Measurements from ENCODE around the gene CNTN5.

CNTN5 gene

GRCh38 chr11:100133114-100133513, 1112.4 kb downstream of the CNTN5 start:
- no peak for TF ChIP-seq ZBTB7A (IDR thresholded peaks at IDR 0.05; ENCODE audit: low read depth)
- TF ChIP-seq EGR1 (IDR thresholded peaks at IDR 0.05), result no peak
- no peak for TF ChIP-seq TAF1 (IDR thresholded peaks at IDR 0.05; ENCODE audit: low read depth)
- TF ChIP-seq NFIC (IDR thresholded peaks at IDR 0.05), result no peak
- TF ChIP-seq YY1 (IDR thresholded peaks at IDR 0.05; ENCODE audit: low read depth), result no peak
- TF ChIP-seq TCF12 (IDR thresholded peaks at IDR 0.05; ENCODE audit: low read depth), result no peak
- TF ChIP-seq USF1 (IDR thresholded peaks at IDR 0.05), result no peak
- TF ChIP-seq, protein P1, sequence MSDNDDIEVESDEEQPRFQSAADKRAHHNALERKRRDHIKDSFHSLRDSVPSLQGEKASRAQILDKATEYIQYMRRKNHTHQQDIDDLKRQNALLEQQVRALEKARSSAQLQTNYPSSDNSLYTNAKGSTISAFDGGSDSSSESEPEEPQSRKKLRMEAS (IDR thresholded peaks at IDR 0.05), result no peak
- TF ChIP-seq CEBPB (IDR thresholded peaks at IDR 0.05), result no peak
- no peak for TF ChIP-seq REST (IDR thresholded peaks at IDR 0.05; ENCODE audit: low read depth)
- no peak for TF ChIP-seq FOXM1 (IDR thresholded peaks at IDR 0.05; ENCODE audit: borderline replicate concordance, low read depth)
- no peak for TF ChIP-seq RAD21 (IDR thresholded peaks at IDR 0.05; ENCODE audit: low read depth)
- TF ChIP-seq CREB1 (IDR thresholded peaks at IDR 0.05; ENCODE audit: low read depth), result no peak
- TF ChIP-seq EP300 (IDR thresholded peaks at IDR 0.05; ENCODE audit: borderline replicate concordance), result no peak

GRCh38 chr11:100141201-100141600, 1120.5 kb downstream of the CNTN5 start:
- TF ChIP-seq FOXM1 (IDR thresholded peaks at IDR 0.05; ENCODE audit: borderline replicate concordance, low read depth), result no peak
- TF ChIP-seq EGR1 (IDR thresholded peaks at IDR 0.05), result no peak
- TF ChIP-seq TEAD4 (IDR thresholded peaks at IDR 0.05), result no peak
- TF ChIP-seq NFIC (IDR thresholded peaks at IDR 0.05), result no peak
- no peak for TF ChIP-seq USF1 (IDR thresholded peaks at IDR 0.05)
- no peak for TF ChIP-seq CEBPB (IDR thresholded peaks at IDR 0.05)
- no peak for TF ChIP-seq TAF1 (IDR thresholded peaks at IDR 0.05; ENCODE audit: low read depth)
- TF ChIP-seq REST (IDR thresholded peaks at IDR 0.05; ENCODE audit: low read depth), result no peak
- no peak for TF ChIP-seq TCF12 (IDR thresholded peaks at IDR 0.05; ENCODE audit: low read depth)
- TF ChIP-seq ZBTB7A (IDR thresholded peaks at IDR 0.05; ENCODE audit: low read depth), result no peak
- TF ChIP-seq EP300 (IDR thresholded peaks at IDR 0.05; ENCODE audit: borderline replicate concordance), result no peak

GRCh38 chr11:100151944-100152343, 1131.2 kb downstream of the CNTN5 start:
- TF ChIP-seq YY1 (IDR thresholded peaks at IDR 0.05; ENCODE audit: low read depth), result no peak
- TF ChIP-seq NFIC (IDR thresholded peaks at IDR 0.05), result no peak
- TF ChIP-seq CEBPB (IDR thresholded peaks at IDR 0.05), result no peak
- TF ChIP-seq, protein P1 (IDR thresholded peaks at IDR 0.05), result no peak
- TF ChIP-seq TCF12 (IDR thresholded peaks at IDR 0.05; ENCODE audit: low read depth), result no peak
- no peak for TF ChIP-seq CREB1 (IDR thresholded peaks at IDR 0.05; ENCODE audit: low read depth)
- no peak for TF ChIP-seq TAF1 (IDR thresholded peaks at IDR 0.05; ENCODE audit: low read depth)
- no peak for TF ChIP-seq ZBTB7A (IDR thresholded peaks at IDR 0.05; ENCODE audit: low read depth)

DNA sequence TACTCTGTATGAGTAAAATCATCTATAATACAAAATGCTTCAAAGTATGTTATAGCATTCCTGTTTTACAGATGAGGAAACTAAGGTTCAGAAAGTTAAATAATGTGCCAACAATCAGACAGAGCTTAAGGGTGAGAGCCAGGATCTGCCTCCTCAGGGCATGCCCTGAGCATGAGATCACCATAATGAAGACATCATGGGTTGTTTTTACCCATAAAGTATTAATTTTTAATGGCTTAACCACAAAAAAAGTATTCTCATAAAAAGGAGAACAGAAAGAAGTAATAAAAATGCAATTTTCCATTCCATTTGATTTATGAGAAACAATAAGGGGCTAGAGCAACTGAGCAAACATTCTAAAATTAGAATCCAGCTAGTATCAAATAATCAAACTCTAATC, 1132.0 kb downstream of the CNTN5 start:
- TF ChIP-seq ZBTB7A (IDR thresholded peaks at IDR 0.05; ENCODE audit: low read depth) (no peak), CEBPB (IDR thresholded peaks at IDR 0.05) (no peak), RAD21 (IDR thresholded peaks at IDR 0.05; ENCODE audit: low read depth) (no peak), TAF1 (IDR thresholded peaks at IDR 0.05; ENCODE audit: low read depth) (no peak), EGR1 (IDR thresholded peaks at IDR 0.05) (no peak), EP300 (IDR thresholded peaks at IDR 0.05; ENCODE audit: borderline replicate concordance) (no peak), FOXM1 (IDR thresholded peaks at IDR 0.05; ENCODE audit: borderline replicate concordance, low read depth) (no peak), TCF12 (IDR thresholded peaks at IDR 0.05; ENCODE audit: low read depth) (no peak)

DNA sequence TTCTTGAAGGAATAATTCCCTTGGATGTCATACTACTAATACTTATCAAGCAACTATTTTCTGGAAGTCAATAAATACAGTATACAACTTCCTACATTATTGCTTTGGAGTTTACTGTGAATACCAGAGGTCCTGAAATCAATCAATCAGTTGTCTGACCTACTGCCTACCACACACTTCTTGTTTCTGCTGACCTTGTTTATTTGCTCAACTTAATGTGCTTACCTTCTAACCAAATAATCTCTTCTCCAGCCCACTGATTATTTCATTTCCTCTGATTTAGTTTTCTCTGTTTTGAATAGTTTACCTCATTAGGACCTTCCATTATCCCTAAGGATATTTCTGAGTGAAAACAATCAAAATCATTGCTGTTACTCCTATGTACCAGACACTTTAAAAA, 1142.7 kb downstream of the CNTN5 start:
- TF ChIP-seq NFIC (IDR thresholded peaks at IDR 0.05), result no peak
- no peak for TF ChIP-seq EGR1 (IDR thresholded peaks at IDR 0.05)
- TF ChIP-seq EP300 (IDR thresholded peaks at IDR 0.05; ENCODE audit: borderline replicate concordance), result no peak
- TF ChIP-seq TEAD4 (IDR thresholded peaks at IDR 0.05), result no peak
- TF ChIP-seq TAF1 (IDR thresholded peaks at IDR 0.05; ENCODE audit: low read depth), result no peak
- no peak for TF ChIP-seq REST (IDR thresholded peaks at IDR 0.05; ENCODE audit: low read depth)
- no peak for TF ChIP-seq ZBTB7A (IDR thresholded peaks at IDR 0.05; ENCODE audit: low read depth)
- TF ChIP-seq TCF12 (IDR thresholded peaks at IDR 0.05; ENCODE audit: low read depth), result no peak
- TF ChIP-seq CREB1 (IDR thresholded peaks at IDR 0.05; ENCODE audit: low read depth), result no peak
- no peak for TF ChIP-seq USF1 (IDR thresholded peaks at IDR 0.05)
- TF ChIP-seq YY1 (IDR thresholded peaks at IDR 0.05; ENCODE audit: low read depth), result no peak
- TF ChIP-seq RAD21 (IDR thresholded peaks at IDR 0.05; ENCODE audit: low read depth), result no peak
- TF ChIP-seq CEBPB (IDR thresholded peaks at IDR 0.05), result no peak

All from Ishikawa (cell line).